Kidney (tissue), 14 donors: Measurements from ENCODE around the gene POLD3. TPM values are rescaled to one million over a fixed set of nuclear protein-coding genes. Genes with fewer than 3 reads are reported as not detected.

ENCODE experiments used
- DNase-seq, 5 donors: peaks; one replicate each; pipeline ENCODE4 v3.0.0-alpha.2; 2013 to 2020
- FAIRE-seq: peaks from 2 replicates; lab custom pipeline; 2012; peaks lifted over from hg19 to GRCh38; lab: Jason Lieb, UNC
- H3K27ac ChIP-seq, 2 donors: one replicate each; pipeline ENCODE4 v1.7.0; 2013; ENCODE audit warnings: low read depth in 2 of 2, low read length in 2 of 2, inconsistent platforms in 1 of 2
- H3K27me3 ChIP-seq: one replicate; pipeline ENCODE4 v1.7.1; 2013; ENCODE audit warnings: low read length, inconsistent platforms; ENCODE audit not compliant: control insufficient read depth, insufficient read depth
- H3K36me3 ChIP-seq, 3 donors: one replicate each; pipeline versions ENCODE4 v1.7.0 to v1.7.1; 2013; ENCODE audit warnings: low read length in 3 of 3, control low read depth in 1 of 3, inconsistent platforms in 1 of 3; ENCODE audit not compliant: insufficient read depth in 3 of 3, control insufficient read depth in 2 of 3
- H3K4me1 ChIP-seq, 3 donors: one replicate each; pipeline versions ENCODE4 v1.7.0 to v1.7.1; 2013; ENCODE audit warnings: low read length in 3 of 3, inconsistent platforms in 1 of 3, low read depth in 1 of 3; ENCODE audit not compliant: control insufficient read depth in 2 of 3, insufficient read depth in 2 of 3
- H3K4me3 ChIP-seq, 3 donors: one replicate each; pipeline versions ENCODE4 v1.7.0 to v1.8.1; 2013; ENCODE audit warnings: low read length in 3 of 3, control low read depth in 1 of 3, inconsistent platforms in 1 of 3
- H3K9ac ChIP-seq, 3 donors: one replicate each; pipeline versions ENCODE4 v1.7.0 to v1.7.1; 2013; ENCODE audit warnings: low read length in 3 of 3, control low read depth in 1 of 3, inconsistent platforms in 1 of 3
- H3K9me3 ChIP-seq, 3 donors: one replicate each; pipeline versions ENCODE4 v1.7.0 to v1.7.1; 2013; ENCODE audit warnings: low read length in 3 of 3, control low read depth in 1 of 3, inconsistent platforms in 1 of 3; ENCODE audit not compliant: control insufficient read depth in 2 of 3, insufficient read depth in 1 of 3
- intact Hi-C: fragments of 100-400 bp; cut with DNase I; formaldehyde crosslinking; loops from one replicate; pipeline ENCODE4 v1.11.1; 2022
- polyA plus RNA-seq: library from polyadenylated mRNA; stranded (reverse); fragments of 350-450 nt; fragmentation: Illumina TruSeq; extraction: RNeasy Lipid Tissue Mini Kit (QIAGEN cat#74804); gene quantifications from one replicate; pipeline ENCODE4 v1.2.3, GENCODE V29; 2014; ENCODE audit warnings: low read depth, low replicate concordance; ENCODE audit not compliant: insufficient read depth
- total RNA-seq: library from RNA; stranded (reverse); fragmentation: NEBNext Ultra II Directional; extraction: Animal tissue kit (Norgen Biotek cat#: 25700); gene quantifications from one replicate; pipeline ENCODE4 v1.2.1, GENCODE V29; 2021
- TF ChIP-seq, protein P1 (sequence below): IDR thresholded peaks from 3 replicates; pipeline ENCODE4 v1.5.1; 2012; ENCODE audit warnings: mild to moderate bottlenecking, moderate library complexity, borderline replicate concordance; ENCODE audit not compliant: insufficient read depth; ENCODE audit errors: extremely low read depth
- donor health status: control.
- donor health status: control.
- donor health status: control.
- donor health status: control.
- donor health status: control.
- donor health status: DM: yes; HTN: yes; CAD: no.
- donor health status: Normal renal cell carcinoma (clear cell type).

Gene POLD3
- total and polyA plus RNA-seq, 2 donors from 2014 or later: 12.8 to 22.3 TPM

DNA sequence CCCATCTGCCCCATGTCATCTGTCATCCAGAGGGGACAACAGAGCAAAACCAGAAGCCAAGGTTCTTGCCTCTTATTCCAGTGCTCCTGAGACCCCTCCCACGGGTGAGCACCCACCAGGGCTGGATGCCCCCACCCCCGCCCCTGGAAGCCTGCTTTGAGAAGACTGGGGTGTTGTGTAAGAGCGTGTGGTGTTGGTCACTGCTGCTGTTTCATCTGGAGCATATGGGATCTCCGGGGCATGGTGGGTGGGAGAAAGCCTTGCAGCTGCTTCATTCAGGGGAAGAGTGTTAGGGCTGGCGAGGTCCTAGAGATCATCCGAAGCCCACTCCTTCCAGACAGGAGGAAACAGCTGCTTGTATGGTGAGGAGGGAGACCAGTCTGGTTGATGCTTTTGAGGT is 84.7 kb downstream of the POLD3 start:
- TF ChIP-seq, protein P1, sequence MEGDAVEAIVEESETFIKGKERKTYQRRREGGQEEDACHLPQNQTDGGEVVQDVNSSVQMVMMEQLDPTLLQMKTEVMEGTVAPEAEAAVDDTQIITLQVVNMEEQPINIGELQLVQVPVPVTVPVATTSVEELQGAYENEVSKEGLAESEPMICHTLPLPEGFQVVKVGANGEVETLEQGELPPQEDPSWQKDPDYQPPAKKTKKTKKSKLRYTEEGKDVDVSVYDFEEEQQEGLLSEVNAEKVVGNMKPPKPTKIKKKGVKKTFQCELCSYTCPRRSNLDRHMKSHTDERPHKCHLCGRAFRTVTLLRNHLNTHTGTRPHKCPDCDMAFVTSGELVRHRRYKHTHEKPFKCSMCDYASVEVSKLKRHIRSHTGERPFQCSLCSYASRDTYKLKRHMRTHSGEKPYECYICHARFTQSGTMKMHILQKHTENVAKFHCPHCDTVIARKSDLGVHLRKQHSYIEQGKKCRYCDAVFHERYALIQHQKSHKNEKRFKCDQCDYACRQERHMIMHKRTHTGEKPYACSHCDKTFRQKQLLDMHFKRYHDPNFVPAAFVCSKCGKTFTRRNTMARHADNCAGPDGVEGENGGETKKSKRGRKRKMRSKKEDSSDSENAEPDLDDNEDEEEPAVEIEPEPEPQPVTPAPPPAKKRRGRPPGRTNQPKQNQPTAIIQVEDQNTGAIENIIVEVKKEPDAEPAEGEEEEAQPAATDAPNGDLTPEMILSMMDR: no peak
- Histone ChIP-seq H3K27ac (no peak overlapping the region), H3K27me3 (no peaks in the 10 kb centered on the region), H3K9me3 (no peaks in the 10 kb centered on the region), H3K4me3 (no peak overlapping the region), H3K36me3 (no peaks in the 10 kb centered on the region), H3K9ac (no peak overlapping the region), H3K4me1 (peaks cover 0 to 6% (median 0%) of the 10 kb centered on the region in 3 donors)
- intact Hi-C loops: no loop called here
- FAIRE-seq: no peak
- peak in 2 of 5 donors; percentile 17 to 26 for DNase-seq

DNA sequence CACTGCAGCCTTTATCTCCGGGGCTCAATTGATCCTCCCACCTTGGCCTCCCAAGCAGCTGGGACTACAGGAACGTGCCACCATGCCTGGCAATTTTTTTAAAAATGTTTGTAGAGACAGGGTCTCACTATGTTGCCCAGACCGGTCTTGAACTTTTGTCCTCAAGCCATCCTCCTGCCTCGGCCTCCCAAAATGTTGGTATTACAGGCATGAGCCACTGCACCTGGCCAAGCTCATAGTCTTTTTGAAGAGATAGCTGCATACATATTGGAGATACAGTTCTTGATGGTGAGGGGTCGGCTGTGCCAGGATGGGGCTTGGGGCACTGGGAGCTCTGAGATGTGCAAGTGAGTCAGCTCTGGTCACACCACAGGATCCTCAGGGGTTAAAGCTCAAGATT is 85.7 kb downstream of the POLD3 start:
- intact Hi-C loops: no loop called here
- Histone ChIP-seq H3K27me3 (no peaks in the 10 kb centered on the region), H3K36me3 (no peaks in the 10 kb centered on the region), H3K9ac (no peak overlapping the region), H3K9me3 (no peaks in the 10 kb centered on the region), H3K4me3 (no peak overlapping the region), H3K4me1 (peaks cover 0 to 6% (median 0%) of the 10 kb centered on the region in 3 donors), H3K27ac (no peak overlapping the region)
- DNase-seq: peak in 1 of 5 donors; percentile 29
- no peak for FAIRE-seq
- TF ChIP-seq, protein P1: no peak

DNA sequence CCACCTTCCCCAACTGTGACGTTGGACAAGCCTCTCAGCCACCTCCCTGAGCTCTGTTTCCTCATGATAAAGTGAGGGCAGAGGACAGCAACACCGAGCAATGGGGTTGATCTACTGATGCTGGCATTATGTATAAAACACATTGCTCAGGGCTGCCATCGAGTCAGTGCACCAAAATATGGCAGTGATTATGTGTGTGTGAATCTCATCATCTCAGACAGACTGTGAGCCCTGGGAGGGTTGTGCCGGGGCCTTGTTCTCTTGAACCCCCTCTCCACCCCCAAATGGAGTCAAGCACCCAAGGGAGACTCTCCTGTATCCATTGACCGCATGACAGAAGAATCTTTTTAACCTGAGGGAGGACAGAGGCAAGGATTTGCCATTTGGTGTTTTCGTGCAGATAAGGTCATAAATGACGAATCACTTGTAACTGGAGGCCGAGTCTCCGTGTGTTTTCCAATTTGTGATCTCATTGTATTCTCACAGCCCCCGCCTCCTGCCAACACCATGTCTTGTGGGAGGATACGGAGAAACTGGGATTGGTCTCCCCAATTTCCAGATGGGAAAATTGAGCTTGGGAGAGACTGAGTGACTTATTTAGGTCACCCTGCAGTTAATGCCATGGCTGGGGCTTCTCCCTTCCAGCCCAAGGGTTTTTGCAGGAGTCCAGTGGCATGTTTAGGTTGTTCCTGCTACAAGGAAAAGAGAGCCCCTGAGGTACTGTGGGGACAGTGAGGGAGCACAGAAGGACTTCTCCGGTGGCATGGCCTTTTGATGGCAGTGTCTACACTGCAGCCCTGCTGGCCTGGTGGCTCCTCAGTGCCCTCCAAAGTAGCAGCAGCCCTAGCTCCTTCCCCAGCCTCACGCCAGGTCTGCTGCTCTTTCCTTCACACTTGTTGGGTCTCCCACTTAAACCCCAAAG is 86.5 kb downstream of the POLD3 start:
- intact Hi-C loops: no loop called here
- DNase-seq (peak in 2 of 5 donors; percentile 3 to 26), FAIRE-seq (no peak)
- no peak overlapping the region for H3K4me3 ChIP-seq
- no peak overlapping the region for H3K9ac ChIP-seq
- TF ChIP-seq, protein P1: no peak
- no peak overlapping the region for H3K27ac ChIP-seq
- H3K27me3 ChIP-seq: no peaks in the 10 kb centered on the region
- H3K36me3 ChIP-seq: no peaks in the 10 kb centered on the region
- H3K9me3 ChIP-seq: no peaks in the 10 kb centered on the region
- peaks cover 0 to 6% (median 0%) of the 10 kb centered on the region in 3 donors for H3K4me1 ChIP-seq
